ENCODE results near the gene TRAF3IP1. TPM values are rescaled to one million over a fixed set of nuclear protein-coding genes. Genes with fewer than 3 reads are reported as not detected.
"Not testable (repeated sequence)": the region's sequence is repeated elsewhere in the genome, so short reads cannot be mapped to it uniquely, and the experiment has no call there.

TRAF3IP1 gene
- polyA plus RNA-seq (ENCODE audit: insufficient read length in 12 of 12): 10 to 100 TPM in 2 of 12 donors, 1 to 10 TPM in 9, not detected in 1; 7.1 to 22.5 (median 8.8) TPM
- long read RNA-seq, donor 1, partial matches to known transcripts: 8 of 9 reads
- long read RNA-seq, donor 1, other reads (novel, unspliced or antisense): 0 of 9 reads
- long read RNA-seq, donor 2: 0 reads
- long read RNA-seq, donor 3: 0 reads
- long read RNA-seq, donor 4: 0 reads
- long read RNA-seq, donor 5, partial matches to known transcripts: 0 of 1 reads
- long read RNA-seq, donor 5, other reads (novel, unspliced or antisense): 0 of 1 reads
- long read RNA-seq, donor 6: 0 reads
- long read RNA-seq, donor 7, partial matches to known transcripts: 0 of 1 reads
- long read RNA-seq, donor 7, other reads (novel, unspliced or antisense): 0 of 1 reads
- long read RNA-seq, donor 8, partial matches to known transcripts: 6 of 7 reads
- long read RNA-seq, donor 8, other reads (novel, unspliced or antisense): 0 of 7 reads
- long read RNA-seq, donor 9: 0 reads
- long read RNA-seq, donor 10: 0 reads
- long read RNA-seq, donor 11, partial matches to known transcripts: 0 of 2 reads
- long read RNA-seq, donor 11, other reads (novel, unspliced or antisense): 0 of 2 reads

GRCh38 chr2:238320246-238320647 is at the start of gene TRAF3IP1:
TRAF3IP1 (plus strand) TSS chr2:238320518; CDS start chr2:238320663, 145 bp downstream.
- peak; percentile 91 for DNase-seq

- no peak for DNase-seq
Observed at GRCh38 chr2:238270606-238271005, 49.7 kb upstream of the TRAF3IP1 start.

GRCh38 chr2:238271061-238271554 is 49.2 kb upstream of the TRAF3IP1 start:
- no peak for DNase-seq

- not testable (repeated sequence) for DNase-seq
Observed at GRCh38 chr2:238271686-238272085, 48.6 kb upstream of the TRAF3IP1 start.

GRCh38 chr2:238272156-238272555 is 48.2 kb upstream of the TRAF3IP1 start:
- DNase-seq: no peak

GRCh38 chr2:238273433-238273832 is 46.9 kb upstream of the TRAF3IP1 start:
- DNase-seq: not testable (repeated sequence)

- DNase-seq: no peak
Observed at GRCh38 chr2:238274152-238274865, 46.0 kb upstream of the TRAF3IP1 start.

- DNase-seq: no peak
Observed at GRCh38 chr2:238277695-238278094, 42.6 kb upstream of the TRAF3IP1 start.

- DNase-seq: no peak
Observed at GRCh38 chr2:238278626-238279323, 41.5 kb upstream of the TRAF3IP1 start.

GRCh38 chr2:238279324-238279682 is 41.0 kb upstream of the TRAF3IP1 start:
- DNase-seq: no peak

GRCh38 chr2:238280083-238280825 is 40.1 kb upstream of the TRAF3IP1 start:
- no peak for DNase-seq

GRCh38 chr2:238281826-238282480 is 38.4 kb upstream of the TRAF3IP1 start:
- DNase-seq: no peak

- no peak for DNase-seq
Observed at GRCh38 chr2:238282861-238283738, 37.2 kb upstream of the TRAF3IP1 start.

- no peak for DNase-seq
Observed at GRCh38 chr2:238284802-238285515, 35.4 kb upstream of the TRAF3IP1 start.

- DNase-seq: peak; percentile 90
Observed at GRCh38 chr2:238285653-238286082, 34.6 kb upstream of the TRAF3IP1 start.

- peak; percentile 25 for DNase-seq
Observed at GRCh38 chr2:238286095-238286494, 34.2 kb upstream of the TRAF3IP1 start.

GRCh38 chr2:238286551-238286950 is 33.8 kb upstream of the TRAF3IP1 start:
- DNase-seq: peak; percentile 52

GRCh38 chr2:238286987-238287736 is 33.2 kb upstream of the TRAF3IP1 start:
- no peak for DNase-seq

Measured in muscle of arm (tissue), 14 donors.